Measurements from ENCODE around the gene SHC1.

The SHC1 gene, protein sequence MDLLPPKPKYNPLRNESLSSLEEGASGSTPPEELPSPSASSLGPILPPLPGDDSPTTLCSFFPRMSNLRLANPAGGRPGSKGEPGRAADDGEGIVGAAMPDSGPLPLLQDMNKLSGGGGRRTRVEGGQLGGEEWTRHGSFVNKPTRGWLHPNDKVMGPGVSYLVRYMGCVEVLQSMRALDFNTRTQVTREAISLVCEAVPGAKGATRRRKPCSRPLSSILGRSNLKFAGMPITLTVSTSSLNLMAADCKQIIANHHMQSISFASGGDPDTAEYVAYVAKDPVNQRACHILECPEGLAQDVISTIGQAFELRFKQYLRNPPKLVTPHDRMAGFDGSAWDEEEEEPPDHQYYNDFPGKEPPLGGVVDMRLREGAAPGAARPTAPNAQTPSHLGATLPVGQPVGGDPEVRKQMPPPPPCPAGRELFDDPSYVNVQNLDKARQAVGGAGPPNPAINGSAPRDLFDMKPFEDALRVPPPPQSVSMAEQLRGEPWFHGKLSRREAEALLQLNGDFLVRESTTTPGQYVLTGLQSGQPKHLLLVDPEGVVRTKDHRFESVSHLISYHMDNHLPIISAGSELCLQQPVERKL

DNA sequence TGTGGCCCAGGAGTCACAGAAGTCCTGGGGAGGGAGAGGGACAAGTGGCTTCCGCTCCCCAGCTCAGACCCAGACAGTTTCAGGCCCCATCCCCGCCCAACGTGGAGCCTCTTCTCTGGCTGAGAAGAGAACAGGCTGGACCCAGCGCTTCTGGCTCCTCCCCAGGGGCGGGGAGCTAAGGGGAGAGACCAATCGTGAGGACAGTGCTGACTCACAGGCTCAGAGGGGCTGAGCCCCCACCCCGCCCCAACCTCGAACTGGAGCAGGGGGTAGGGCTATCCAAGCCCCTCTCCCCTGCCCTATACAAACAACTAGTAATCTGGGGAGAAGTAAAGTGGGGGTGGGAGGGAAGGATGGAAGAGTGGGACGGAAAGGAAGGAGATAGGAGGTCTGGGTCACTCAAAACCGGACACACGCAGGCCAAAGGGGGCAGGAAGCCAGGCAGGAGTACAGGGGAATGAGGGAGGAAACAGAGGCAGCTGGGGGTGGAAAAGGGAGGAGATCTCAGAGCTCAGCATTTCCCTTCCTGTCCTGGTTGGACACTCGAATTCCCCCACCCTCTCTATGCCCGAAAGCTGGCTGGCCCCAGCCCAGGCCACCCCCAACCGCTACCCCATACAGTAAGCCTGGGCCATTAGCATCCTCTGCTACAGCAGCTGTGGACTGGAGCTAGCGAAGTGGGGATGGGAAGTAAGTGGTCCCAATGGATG, at the start of gene SHC1:
Gene SHC1 (minus strand): TSS at position 117 of the 710 bp plus-strand sequence. CDS start 221 bp downstream, outside the sequence.
- peak; percentile 81 for DNase-seq (ENCODE audit: insufficient read length, low spot score)
- FAIRE-seq = no peak

DNA sequence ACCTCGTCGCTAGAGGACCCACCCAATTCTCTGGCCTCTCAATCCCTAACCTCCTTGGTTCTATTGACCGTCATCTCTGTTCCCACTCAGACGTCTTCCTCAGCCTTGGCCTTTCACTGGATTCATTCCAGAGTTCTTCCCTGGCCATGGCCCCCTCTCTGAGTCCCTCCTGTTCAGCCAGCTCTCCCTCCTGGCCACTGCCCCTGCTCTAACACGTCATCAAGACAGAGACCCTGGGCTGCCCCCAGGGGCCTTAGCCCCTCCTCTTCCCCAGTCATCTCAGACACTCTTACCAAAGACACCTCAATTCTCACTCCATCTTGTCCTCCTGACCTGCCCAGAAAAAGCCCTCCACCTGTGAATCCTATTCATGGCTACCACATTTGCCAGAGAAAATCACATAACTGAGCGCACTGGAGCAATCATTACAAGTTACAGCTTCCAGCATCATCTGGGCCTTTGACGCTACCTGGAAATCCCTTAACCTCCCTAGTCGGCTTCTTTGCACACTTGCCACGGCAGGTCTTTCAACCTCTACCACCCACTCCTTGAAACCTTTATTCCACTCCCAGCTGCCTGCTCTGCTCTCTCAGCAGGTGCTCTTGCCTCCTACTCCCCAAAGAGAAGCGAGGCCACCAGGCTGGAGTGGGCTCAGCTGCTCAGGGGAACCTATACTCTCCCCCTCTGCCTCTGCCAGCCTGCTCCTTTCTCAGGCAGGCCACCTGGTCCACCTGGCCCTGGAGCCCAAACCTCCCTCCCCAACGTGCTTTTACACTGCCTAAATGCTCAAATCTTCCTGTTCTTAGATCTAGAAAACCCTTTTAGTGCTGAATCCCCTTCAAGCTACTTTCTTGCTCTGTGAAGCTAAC, 49.1 kb upstream of the SHC1 start:
- FAIRE-seq = no peak
- no peak for DNase-seq (ENCODE audit: insufficient read length, low spot score)

DNA sequence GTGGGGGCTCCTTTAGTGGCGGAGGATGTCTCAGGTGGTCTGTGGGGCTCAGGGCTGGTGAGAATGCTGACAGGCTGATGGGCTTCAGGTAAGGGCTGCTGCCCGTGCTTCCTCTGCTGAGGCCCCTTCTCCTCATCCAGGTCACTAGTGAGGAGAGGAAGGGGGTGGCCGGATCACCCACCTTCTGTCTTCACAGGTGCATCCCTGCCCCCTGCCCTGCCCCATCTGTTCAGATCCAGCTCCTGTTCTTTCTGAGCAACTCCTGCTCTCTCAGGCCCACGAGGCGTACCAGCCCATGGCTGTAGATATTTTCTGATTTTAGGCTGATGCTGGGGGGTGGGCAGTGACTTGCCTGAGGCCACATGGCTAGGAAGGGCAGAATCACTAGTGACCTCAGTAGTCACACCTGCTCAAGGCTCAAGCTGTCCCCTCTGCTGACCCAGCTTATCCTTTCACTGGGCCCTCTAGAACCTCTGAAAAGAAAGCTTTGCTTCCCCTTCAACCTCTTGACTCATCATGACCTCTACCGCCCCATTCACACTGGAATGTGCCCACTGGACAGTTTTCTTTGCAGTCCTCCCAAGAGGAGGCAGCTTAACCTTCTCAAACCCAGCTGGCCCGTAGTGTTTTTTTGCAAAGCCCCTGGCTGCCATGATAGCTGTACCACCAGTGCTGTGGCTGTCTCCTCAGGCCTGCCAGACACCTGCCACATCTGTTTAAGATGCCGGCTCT, 48.2 kb upstream of the SHC1 start:
- FAIRE-seq = no peak
- DNase-seq (ENCODE audit: insufficient read length, low spot score) = no peak

DNA sequence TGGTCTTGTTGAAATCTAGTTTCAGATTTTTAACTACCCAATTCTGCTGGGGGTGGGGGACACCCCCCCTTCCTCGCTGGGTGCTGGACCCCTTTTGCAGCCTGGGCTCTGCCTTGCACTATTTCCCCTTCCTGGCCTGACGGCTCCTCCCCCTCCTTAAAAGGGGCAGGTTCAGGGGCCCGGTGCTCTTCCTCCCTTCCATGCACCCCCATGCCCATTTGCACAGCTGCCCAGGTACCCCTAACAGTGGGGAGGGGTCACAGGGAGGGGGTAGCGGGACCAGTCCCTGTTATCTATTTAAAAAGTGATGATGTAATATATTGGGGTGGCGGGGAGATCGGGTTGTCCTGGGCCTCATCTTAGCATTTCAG, 47.4 kb upstream of the SHC1 start:
- FAIRE-seq (no peak), DNase-seq (ENCODE audit: insufficient read length, low spot score) (no peak)

DNA sequence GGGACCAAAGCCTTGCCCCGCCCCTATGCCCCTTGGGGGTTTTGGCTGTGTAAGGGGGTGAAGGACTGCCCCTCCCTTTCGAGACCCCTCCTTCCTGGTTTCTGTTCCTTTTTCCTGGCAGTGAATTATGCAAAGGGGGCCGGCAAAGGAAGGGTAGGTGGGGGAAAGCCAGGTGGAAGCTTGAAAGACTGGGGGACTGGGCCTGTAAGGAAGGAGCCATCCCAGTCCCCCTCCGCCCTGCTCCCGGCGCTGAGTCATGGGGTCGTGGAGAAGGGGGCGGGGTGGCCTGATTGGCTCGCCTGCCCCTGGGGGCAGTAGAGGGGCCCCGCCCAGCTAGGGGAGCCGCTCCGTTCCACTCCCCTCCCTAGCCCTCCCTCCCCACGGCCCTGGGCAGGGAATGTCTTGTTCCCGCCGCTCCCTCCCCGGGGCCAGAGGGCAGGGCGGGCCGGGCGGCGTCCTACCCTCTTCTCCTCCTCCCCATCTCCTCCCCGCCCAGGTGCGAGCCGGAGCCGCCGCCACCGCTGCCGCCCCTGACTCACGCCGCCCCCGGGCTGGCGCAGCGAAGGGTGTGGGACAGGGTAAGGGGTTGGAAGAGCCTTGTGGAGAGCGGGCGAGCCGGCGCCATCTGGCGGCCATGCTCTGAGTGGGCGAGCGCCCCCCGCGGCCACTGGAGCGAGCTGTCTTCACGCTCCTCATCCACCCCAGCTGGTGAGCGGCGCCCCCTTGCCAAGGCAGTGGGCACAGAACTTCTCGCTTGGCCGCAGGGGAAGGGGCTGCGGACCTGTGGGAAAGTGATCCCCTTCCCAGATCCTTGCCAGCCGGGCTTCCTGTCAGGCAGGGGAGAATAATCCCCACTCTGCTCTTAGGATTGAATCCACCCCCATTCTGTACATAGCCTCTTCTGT, 46.7 kb upstream of the SHC1 start:
- DNase-seq (ENCODE audit: insufficient read length, low spot score) = peak; percentile 79
- peak; percentile 90 for FAIRE-seq

DNA sequence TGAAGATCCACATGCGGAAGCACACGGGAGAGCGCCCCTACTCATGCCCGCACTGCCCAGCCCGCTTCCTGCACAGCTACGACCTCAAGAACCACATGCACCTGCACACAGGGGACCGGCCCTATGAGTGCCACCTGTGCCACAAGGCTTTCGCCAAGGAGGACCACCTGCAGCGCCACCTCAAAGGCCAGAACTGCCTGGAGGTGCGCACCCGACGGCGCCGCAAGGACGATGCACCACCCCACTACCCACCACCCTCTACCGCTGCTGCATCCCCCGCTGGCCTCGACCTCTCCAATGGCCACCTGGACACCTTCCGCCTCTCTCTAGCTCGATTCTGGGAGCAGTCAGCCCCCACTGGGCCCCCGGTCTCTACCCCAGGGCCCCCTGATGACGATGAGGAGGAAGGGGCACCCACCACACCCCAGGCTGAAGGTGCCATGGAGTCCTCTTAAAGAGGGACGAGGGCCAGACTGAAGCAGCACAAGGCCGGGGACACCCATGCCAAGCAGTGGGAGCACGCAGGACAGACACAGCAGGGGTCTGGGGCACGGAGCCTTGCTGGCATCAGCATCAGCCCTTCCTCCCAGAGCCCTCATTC, 45.8 kb upstream of the SHC1 start:
- DNase-seq (ENCODE audit: insufficient read length, low spot score) (no peak), FAIRE-seq (no peak)

DNA sequence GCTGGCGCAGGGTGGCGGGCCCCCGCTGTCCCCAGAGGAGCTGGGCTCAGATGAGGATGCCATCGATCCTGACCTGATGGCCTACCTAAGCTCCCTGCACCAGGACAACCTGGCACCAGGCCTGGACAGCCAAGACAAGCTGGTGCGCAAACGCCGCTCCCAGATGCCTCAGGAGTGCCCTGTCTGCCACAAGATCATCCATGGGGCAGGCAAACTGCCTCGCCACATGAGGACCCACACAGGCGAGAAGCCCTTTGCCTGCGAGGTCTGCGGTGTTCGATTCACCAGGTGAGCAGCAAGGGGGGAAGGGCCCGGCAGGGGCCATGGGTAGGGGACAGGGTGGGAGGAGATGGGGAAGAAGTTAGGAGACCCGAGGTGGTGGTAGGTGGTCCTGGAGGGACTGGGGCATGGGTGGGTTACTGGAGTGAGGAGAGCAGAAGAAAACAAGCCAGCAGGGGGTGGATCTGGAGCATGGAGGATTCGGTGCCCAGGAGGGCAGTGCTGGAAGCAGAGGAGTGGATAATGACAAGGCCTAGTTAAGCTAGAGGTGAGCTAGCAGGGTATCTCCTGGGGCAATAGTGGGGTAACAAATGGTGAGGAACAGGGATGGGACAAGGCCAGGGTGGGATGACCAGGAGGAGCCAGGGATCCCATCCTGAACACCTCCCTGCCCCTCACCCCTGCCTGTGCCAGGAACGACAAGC, 45.1 kb upstream of the SHC1 start:
- FAIRE-seq = no peak
- no peak for DNase-seq (ENCODE audit: insufficient read length, low spot score)

DNA sequence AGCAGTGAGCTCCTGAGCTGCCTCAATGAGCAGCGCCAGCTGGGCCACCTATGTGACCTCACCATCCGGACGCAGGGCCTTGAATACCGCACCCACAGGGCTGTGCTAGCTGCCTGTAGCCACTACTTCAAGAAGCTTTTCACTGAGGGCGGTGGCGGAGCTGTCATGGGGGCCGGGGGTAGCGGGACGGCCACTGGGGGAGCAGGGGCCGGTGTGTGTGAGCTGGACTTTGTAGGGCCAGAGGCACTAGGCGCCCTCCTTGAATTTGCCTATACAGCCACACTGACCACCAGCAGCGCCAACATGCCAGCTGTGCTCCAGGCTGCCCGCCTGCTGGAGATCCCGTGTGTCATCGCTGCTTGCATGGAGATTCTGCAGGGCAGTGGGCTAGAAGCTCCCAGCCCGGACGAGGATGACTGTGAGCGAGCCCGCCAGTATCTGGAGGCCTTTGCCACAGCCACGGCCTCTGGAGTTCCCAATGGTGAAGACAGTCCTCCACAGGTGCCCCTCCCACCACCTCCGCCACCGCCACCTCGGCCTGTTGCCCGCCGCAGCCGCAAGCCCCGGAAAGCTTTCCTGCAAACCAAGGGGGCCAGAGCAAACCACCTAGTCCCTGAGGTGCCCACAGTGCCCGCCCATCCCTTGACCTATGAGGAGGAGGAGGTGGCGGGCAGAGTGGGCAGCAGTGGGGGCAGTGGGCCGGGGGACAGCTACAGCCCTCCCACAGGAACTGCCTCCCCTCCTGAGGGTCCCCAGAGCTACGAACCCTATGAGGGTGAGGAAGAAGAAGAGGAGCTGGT, 44.4 kb upstream of the SHC1 start:
- DNase-seq (ENCODE audit: insufficient read length, low spot score) (no peak), FAIRE-seq (no peak)

DNA sequence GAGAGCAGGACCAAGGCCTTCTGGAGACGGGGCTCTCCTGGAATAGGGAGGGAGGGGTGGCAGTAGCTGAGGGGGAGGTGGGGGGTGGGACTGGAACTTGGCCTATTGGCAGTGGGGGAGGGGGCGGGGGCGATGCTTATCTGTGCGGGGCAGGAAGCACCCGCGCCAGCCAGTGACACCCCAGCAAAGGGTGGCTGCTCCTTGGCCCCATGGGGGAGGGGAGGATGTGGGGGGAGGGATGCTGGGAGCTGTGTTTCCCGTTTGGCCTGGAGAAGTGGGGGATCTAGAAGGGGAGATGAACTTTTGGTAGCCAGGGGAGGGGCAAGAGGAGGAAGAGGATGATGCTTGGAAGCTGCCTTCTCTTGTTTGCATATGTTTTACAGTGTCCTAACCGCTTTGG, 43.1 kb upstream of the SHC1 start:
- DNase-seq (ENCODE audit: insufficient read length, low spot score) = no peak
- FAIRE-seq = no peak

DNA sequence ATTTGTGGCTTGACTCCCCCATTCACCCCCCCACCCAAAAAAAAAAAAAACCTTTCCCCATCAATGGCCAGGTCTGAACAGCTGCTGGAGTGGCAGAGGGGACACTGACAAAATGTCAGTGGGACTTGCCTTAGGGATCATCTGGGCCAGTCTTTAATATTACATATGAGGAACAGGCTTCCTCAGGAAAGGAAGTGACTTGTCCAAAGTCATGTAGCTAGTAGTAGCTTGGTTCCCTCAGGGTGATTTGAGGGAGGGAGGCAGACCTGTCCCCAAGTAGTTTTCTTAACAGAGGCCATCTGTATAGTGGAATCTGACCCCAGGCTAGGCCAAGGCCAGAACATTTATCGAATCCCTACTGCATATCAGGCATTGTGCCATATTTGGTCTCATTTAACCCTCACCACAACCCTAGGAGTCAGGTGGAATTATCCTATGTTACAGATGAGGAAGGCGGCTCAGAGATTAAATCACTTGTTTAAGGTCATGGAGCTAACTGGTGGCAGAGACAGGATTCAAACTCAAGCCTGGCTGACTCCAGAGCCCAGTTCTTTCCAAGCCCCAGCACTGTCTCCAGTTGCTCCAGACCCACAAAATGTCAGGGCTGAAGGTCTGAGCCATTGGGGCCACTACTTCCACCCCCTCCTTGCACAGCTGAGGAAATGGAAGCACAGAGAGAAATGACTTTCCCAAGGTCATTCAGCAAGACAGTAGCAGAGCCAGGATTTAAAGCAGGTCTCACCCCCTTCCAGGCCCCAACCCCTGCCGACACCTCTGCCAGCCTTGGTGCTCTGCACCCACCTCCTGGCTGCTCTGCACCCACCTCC, 42.4 kb upstream of the SHC1 start:
- FAIRE-seq (no peak), DNase-seq (ENCODE audit: insufficient read length, low spot score) (no peak)

DNA sequence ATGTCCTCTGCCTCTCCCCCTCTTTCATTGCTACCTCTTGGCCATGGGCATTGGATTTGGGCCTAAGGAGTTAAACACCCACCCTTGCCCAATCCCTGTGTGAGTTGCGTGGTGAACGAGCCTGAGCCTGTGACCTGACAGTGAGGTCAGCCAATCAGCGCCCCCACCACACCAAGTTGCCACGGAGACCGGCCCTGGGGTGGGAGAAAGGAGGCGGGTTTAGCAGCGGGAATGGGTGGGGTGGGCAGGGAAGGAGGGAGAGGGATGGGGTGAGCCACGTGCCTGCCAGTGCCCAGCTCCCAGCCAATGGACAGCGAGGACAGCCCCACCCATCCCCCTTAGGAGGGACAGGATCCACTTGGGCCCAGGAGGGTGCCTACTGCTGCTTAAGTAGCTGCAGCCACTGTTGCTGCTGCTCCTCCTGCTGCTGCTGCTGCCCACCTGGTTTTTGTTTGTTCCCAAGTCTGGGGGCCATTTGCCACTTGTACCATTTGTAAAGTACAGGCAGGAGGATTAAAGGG, 41.5 kb upstream of the SHC1 start:
- no peak for DNase-seq (ENCODE audit: insufficient read length, low spot score)
- no peak for FAIRE-seq

DNA sequence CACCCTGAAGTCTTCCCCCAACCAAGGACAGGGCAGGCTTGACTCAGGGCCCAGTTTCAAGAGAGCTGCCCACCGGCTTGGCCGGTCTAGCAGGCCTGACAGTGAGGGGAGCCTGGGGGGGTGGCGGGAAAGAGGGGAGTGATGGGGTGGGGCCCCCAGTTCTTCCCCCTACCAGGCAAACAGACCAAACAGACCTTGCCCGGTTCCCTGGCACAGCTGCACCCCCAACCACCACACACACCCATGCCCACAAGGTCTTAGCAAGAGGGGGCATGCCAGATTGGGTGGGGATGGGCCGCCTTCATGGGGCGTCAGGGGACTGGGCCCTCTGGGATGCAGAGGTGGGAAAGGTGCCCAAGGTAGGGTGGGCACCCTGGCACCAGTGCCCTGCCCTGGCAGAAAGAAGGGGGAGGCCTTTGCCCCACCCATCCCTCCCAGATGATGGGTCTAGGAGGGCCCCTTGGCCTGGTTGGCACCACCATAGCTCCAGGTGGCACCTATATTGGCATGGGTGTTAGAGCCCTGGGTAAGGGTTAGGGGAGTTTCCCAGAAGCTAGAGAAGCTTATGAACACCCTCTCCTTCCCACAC, 41.0 kb upstream of the SHC1 start:
- no peak for FAIRE-seq

DNA sequence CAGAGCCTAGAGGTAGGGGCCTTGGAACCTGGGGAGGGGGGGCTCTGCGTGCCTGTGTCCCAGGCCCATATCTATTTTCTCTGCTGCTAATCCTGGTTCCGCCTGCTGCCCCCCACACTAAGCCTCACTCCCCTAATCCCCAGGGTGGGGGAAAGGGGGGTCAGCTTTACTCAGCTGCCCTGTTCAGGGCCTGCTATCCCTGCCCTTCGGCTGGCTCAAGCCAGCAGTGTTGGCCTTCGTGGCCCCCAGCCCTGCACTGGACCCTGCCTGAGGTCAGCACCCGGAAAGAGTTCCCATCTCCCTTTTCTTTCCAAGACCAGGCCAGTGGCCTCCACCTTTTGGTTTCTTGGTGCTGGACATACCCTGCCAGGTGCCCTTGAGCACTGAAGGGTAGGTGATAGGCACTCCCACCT, 40.5 kb upstream of the SHC1 start:
- FAIRE-seq (no peak), DNase-seq (ENCODE audit: insufficient read length, low spot score) (no peak)

More for the DNA sequence above, 41.0 kb upstream of the SHC1 start:
- no peak for DNase-seq (ENCODE audit: insufficient read length, low spot score)

DNA sequence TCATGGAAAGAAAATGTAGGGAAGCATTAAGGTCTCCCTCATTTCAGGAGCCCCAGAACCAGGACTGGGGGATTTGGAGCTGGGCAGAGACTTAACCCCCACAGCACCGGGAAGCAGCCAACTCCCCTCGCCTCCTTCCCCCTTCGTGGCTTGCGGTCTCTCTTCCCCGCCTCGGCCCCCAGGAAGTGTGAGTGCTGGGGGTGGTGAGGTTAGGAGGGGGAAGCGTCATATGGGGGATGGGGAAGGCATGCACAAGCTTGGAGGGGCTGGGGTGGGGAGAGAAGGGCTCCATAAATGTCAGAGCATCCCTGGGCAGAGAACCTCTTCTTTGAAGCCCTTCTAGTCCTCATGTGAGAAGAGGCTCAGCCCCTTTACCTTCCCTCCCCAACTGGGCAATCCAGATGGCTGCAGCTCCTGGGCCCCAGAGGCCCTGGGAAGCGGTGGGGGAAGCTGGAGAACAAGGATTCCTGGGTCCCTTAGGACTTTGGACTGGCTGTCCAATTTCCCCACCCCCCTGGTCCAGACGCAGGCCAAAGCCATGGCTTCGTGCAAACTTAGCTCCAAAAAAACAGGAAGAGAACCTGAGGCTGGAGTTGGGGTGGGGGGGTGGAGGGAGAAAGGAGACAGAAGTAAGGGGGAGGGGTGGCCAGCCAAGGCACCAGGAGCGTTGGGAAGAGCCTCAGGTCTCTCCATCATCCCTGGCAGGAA, 39.8 kb upstream of the SHC1 start:
- FAIRE-seq (no peak), DNase-seq (ENCODE audit: insufficient read length, low spot score) (no peak)

DNA sequence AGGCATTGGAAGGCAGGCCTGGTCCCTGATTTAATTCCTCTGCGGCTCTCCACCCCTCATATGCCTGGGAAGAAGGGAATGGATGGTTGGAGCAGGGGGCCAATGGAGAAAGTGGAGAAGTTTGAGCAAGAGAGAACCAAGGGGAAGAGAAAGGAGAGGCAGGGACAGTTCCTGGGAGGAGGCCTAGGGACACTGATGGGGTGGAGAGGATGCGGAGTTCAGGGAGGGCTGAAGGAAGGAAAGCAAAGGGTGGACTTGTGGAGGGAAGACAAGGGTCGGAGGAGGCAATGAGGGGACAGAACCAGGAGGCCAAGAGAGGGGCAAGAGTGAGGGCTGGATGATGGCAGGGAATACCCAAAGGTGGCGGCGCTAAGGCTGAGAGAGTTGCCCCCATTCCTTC, 39.2 kb upstream of the SHC1 start:
- FAIRE-seq = no peak
- DNase-seq (ENCODE audit: insufficient read length, low spot score) = no peak

Measured in HTR-8/SVneo (cell line).